GM10266 (cell line): ENCODE data around the gene LUZP2.

Experiments used
- DNase-seq: peaks from one replicate; pipeline ENCODE4 v3.0.0; 2012; ENCODE audit errors: extremely low spot score
- TF ChIP-seq, protein P1 (sequence below): IDR thresholded peaks from 2 replicates; pipeline ENCODE4 v1.5.1; 2012; ENCODE audit warnings: mild to moderate bottlenecking, low read depth; ENCODE audit not compliant: control insufficient read depth, insufficient read depth; ENCODE audit errors: missing control alignments

Gene LUZP2

GRCh38 chr11:25057861-25058260, 561.0 kb downstream of the LUZP2 start:
- no peak for DNase-seq
- TF ChIP-seq, protein P1, sequence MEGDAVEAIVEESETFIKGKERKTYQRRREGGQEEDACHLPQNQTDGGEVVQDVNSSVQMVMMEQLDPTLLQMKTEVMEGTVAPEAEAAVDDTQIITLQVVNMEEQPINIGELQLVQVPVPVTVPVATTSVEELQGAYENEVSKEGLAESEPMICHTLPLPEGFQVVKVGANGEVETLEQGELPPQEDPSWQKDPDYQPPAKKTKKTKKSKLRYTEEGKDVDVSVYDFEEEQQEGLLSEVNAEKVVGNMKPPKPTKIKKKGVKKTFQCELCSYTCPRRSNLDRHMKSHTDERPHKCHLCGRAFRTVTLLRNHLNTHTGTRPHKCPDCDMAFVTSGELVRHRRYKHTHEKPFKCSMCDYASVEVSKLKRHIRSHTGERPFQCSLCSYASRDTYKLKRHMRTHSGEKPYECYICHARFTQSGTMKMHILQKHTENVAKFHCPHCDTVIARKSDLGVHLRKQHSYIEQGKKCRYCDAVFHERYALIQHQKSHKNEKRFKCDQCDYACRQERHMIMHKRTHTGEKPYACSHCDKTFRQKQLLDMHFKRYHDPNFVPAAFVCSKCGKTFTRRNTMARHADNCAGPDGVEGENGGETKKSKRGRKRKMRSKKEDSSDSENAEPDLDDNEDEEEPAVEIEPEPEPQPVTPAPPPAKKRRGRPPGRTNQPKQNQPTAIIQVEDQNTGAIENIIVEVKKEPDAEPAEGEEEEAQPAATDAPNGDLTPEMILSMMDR = no peak

- DNase-seq = no peak
- TF ChIP-seq, protein P1 = no peak
Measured at GRCh38 chr11:25065746-25066145, 568.9 kb downstream of the LUZP2 start.

DNA sequence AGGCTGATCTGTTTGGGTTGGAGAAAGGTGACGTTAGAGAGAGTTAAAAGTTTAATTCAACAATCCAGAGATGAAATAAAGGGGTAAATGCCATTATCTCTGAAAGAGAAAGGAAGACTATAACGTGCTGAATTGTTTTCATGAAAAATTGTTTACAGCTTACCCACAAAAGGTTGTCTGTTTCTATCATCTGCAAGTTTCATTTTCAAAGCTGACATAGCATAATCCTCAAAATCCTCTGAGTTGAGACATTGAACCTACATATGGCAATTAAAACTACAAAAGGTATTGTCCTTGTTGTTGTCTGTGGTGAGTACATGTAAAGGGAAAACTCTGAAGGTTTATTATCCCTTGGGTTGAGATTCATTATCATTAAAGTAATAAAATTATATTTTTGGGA, 569.9 kb downstream of the LUZP2 start:
- DNase-seq = no peak
- TF ChIP-seq, protein P1 = no peak

- no peak for DNase-seq
- TF ChIP-seq, protein P1 = no peak
Measured at GRCh38 chr11:25068451-25068850, 571.6 kb downstream of the LUZP2 start.

DNA sequence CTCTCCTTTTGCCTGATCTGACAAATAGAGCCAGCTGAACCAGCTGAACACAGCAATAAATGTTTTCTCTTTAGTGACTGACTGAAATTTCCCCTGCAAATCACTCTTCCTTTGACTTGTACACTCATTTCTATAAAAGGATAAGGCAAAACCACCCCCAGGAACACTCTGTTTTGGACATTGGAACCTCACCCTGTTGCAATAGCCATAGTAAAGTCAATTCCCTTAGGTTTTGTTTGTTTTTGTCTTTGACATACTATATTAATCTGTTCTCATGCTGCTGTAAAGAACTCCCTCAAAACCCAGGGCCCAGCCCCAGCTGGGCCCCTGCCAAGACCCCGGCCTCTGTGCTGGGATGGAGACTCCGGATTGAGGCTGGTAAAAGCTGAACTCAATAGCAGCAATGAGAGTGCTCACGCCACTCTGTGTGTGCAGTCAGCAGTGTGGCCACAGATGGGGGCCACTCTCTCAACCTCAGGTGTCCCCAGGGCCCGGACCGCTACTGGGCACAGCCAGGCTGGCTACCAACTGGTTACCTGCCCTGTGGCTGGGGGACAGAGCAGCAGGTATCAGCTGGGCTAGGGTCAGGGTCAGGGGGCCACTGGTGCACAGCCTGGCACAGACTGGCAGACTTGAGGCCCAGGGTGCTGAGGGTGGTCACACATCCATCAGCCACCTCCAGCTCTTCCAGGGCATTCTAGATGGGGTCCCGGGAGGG, 597.4 kb downstream of the LUZP2 start:
- TF ChIP-seq, protein P1 = no peak
- DNase-seq = no peak

DNA sequence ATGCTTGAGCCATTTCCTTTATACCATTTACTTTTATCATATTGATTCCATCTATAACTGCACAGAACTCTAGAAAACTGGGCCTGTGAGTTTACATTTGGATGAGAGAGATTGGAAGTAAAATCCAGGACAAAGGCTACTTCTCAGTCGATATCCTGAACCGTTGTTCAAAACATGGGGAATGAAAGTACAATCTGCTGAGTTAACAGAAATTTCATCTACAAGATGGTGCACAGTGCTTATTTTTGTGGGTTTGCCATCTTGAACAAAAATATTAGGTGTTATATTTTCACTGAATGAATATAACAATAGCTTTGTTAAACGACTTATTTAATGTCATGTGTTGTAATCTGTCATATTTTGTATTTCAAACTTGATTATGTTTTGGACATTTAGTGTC, 622.6 kb downstream of the LUZP2 start:
- no peak for DNase-seq
- TF ChIP-seq, protein P1 = no peak
